GM12878 (cell line): ENCODE data around the gene TMPRSS2. TPM values are rescaled to one million over a fixed set of nuclear protein-coding genes. Genes with fewer than 3 reads are reported as not detected.

ENCODE experiments used
- ATAC-seq: fragments of 200-7000 bp; cut with Tn5 transposase; 3 replicates; pipeline ENCODE4 v1.9.1; 2020; ENCODE audit warnings: mild to moderate bottlenecking, moderate library complexity
- BruUV-seq: library from RNA; stranded (reverse); fragments of 400-500 nt; replicated peaks from 2 replicates; lab custom pipeline; 2021; lab: Mats Ljungman, UMichigan
- CTCF ChIA-PET: fragments of 300-600 bp; sonication (Branson Sonifier 250); formaldehyde crosslinking; extraction: SDS; loops from one replicate; lab custom pipeline; 2021; ENCODE audit warnings: inconsistent platforms; lab: Yijun Ruan, JAX
- POLR2A ChIA-PET: fragments of 350-600 bp; formaldehyde crosslinking; extraction: SDS; loops from one replicate; lab custom pipeline; 2021; ENCODE audit warnings: inconsistent platforms; lab: Charles Lee
- RAD21 ChIA-PET: fragments of 300-600 bp; sonication (Branson Sonifier 250); formaldehyde crosslinking; loops from one replicate; lab custom pipeline; 2023; ENCODE audit warnings: antibody characterized with exemption; ENCODE audit not compliant: unreplicated experiment; lab: Charles Lee
- SMC1A ChIA-PET: fragments of 300-600 bp; sonication (Branson Sonifier 250); formaldehyde crosslinking; loops from one replicate; lab custom pipeline; 2023; ENCODE audit not compliant: unreplicated experiment, uncharacterized antibody; lab: Charles Lee
- DNase-seq: peaks from one replicate; pipeline ENCODE4 v3.0.0-alpha.2; 2011; ENCODE audit warnings: low read depth, low spot score
- FAIRE-seq: peaks from 3 replicates; lab custom pipeline; 2011; peaks lifted over from hg19 to GRCh38; lab: Jason Lieb, UNC
- H2AFZ ChIP-seq: 2 replicates; pipeline ENCODE4 v1.6.0; 2011; ENCODE audit warnings: low read depth, low read length, control low read depth; ENCODE audit not compliant: control insufficient read depth
- H3K27ac ChIP-seq: 2 replicates; pipeline ENCODE4 v1.5.1; 2011; ENCODE audit warnings: control low read depth; ENCODE audit not compliant: control insufficient read depth, insufficient read depth
- H3K27me3 ChIP-seq, 2 experiments: replicated peaks in 1 of 2; 2 replicates each; pipeline versions ENCODE4 v1.6.0 to v1.6.1; 2011; ENCODE audit warnings: low read length in 1 of 2; ENCODE audit not compliant: control insufficient read depth in 2 of 2, insufficient read depth in 2 of 2
- H3K36me3 ChIP-seq, 2 experiments: 2 replicates each; pipeline ENCODE4 v1.5.1; 2011; ENCODE audit warnings: low read length in 1 of 2; ENCODE audit not compliant: control insufficient read depth in 2 of 2, insufficient read depth in 2 of 2
- H3K4me1 ChIP-seq: 2 replicates; pipeline ENCODE4 v1.6.1; 2011; ENCODE audit warnings: mild to moderate bottlenecking, low read length, moderate library complexity, mixed read lengths; ENCODE audit not compliant: control insufficient read depth, insufficient read depth
- H3K4me2 ChIP-seq: 2 replicates; pipeline ENCODE4 v1.6.0; 2011; ENCODE audit warnings: control low read depth; ENCODE audit not compliant: control insufficient read depth, insufficient read depth
- H3K4me3 ChIP-seq: fragments of 200-600 bp; sonication (generic); 2 replicates; pipeline ENCODE4 v1.5.1; 2016
- H3K79me2 ChIP-seq: 2 replicates; pipeline ENCODE4 v1.6.0; 2011; ENCODE audit warnings: low read length; ENCODE audit not compliant: control insufficient read depth, insufficient read depth
- H3K9ac ChIP-seq: 2 replicates; pipeline ENCODE4 v1.8.0; 2011; ENCODE audit warnings: low read length, control low read depth, mixed read lengths; ENCODE audit not compliant: control insufficient read depth, insufficient read depth
- H3K9me3 ChIP-seq: replicated peaks from 3 replicates; pipeline ENCODE4 v1.5.1; 2011; ENCODE audit warnings: mild to moderate bottlenecking, low read length; ENCODE audit not compliant: control insufficient read depth, insufficient read depth
- H4K20me1 ChIP-seq: 2 replicates; pipeline ENCODE4 v1.6.0; 2011; ENCODE audit not compliant: control insufficient read depth, insufficient read depth
- NBN ChIP-seq: fragments of 450-650 bp; IDR thresholded peaks from 2 replicates; pipeline ENCODE4 v1.6.1; 2016
- NR2C1 ChIP-seq: fragments of 450-650 bp; IDR thresholded peaks from 2 replicates; pipeline ENCODE4 v1.6.1; 2017; ENCODE audit warnings: antibody characterized with exemption, mild to moderate bottlenecking, moderate library complexity
- SIX5 ChIP-seq: IDR thresholded peaks from 2 replicates; pipeline ENCODE4 v1.6.1; 2011; ENCODE audit warnings: mild to moderate bottlenecking, low read depth, low read length, moderate library complexity; ENCODE audit not compliant: severe bottlenecking
- ZNF207 ChIP-seq: fragments of 450-650 bp; IDR thresholded peaks from 2 replicates; pipeline ENCODE4 v1.6.1; 2014; ENCODE audit warnings: antibody characterized with exemption, mild to moderate bottlenecking, borderline replicate concordance
- WGBS: methylation state at CpG from one replicate; pipeline ENCODE4 v1.1.6; 2016; ENCODE audit warnings: low lambda C conversion rate; ENCODE audit not compliant: insufficient replicate concordance, insufficient coverage; ENCODE audit errors: missing lambda C conversion rate; 5-methylcytosine and 5-hydroxymethylcytosine counted together
- in situ Hi-C: fragments of 300-500 bp; cut with MboI; formaldehyde crosslinking; loops from 9 replicates; pipeline ENCODE4 v1.14.3; 2018; ENCODE audit warnings: mixed read lengths
- intact Hi-C: fragments of 100-400 bp; cut with micrococcal nuclease; formaldehyde crosslinking; loops from one replicate; pipeline ENCODE4 v1.14.2; 2022; ENCODE audit not compliant: unreplicated experiment
- polyA plus RNA-seq, 11 experiments: library from polyadenylated mRNA; depleted of rRNA in 4 of 11; unstranded in 6 of 11; stranded (reverse) in 5 of 11; fragments of >200 nt; fragmentation: Nextera tagmentation in 4 of 11; fragmentation: Illumina TruSeq in 1 of 11; extraction: Ambion mirVana in 4 of 11; extraction: Trizol in 1 of 11; gene quantifications; 1 replicate in 1 of 11; 2 replicates in 10 of 11; pipeline versions ENCODE4 v1.2.1 to v1.2.3, GENCODE V29; 2011 to 2016; ENCODE audit warnings: inconsistent platforms in 2 of 11, missing spikeins in 2 of 11, low read depth in 1 of 11
- total RNA-seq, 4 experiments: library from RNA; depleted of rRNA in 3 of 4; stranded (reverse); fragments of >200 nt in 3 of 4; fragmentation: Illumina TruSeq in 1 of 4; extraction: Trizol in 1 of 4; gene quantifications; 2 replicates each; pipeline versions ENCODE4 v1.2.1 to v1.2.3, GENCODE V29; 2013 to 2021
- TF ChIP-seq, protein P1 (sequence below): IDR thresholded peaks from 2 replicates; pipeline ENCODE4 v1.6.1; 2012; ENCODE audit warnings: low read length, inconsistent platforms
- TF ChIP-seq, protein P2 (sequence below): fragments of 450-650 bp; formaldehyde crosslinking; IDR thresholded peaks from 2 replicates; pipeline ENCODE4 v1.4.0; 2020; ENCODE audit warnings: mild to moderate bottlenecking, moderate library complexity
- TF ChIP-seq, protein P3 (sequence below): IDR thresholded peaks from 2 replicates; pipeline ENCODE4 v1.6.1; 2011; ENCODE audit warnings: low read depth, low read length, improper control_type of control experiment, borderline replicate concordance

TMPRSS2 gene
- total and polyA plus RNA-seq, 10 of the 15 experiments (the other 5 are each of a cell fraction or from before 2014, with no cell fraction given), result 0.19 to 0.26 TPM; not detected in 8

DNA sequence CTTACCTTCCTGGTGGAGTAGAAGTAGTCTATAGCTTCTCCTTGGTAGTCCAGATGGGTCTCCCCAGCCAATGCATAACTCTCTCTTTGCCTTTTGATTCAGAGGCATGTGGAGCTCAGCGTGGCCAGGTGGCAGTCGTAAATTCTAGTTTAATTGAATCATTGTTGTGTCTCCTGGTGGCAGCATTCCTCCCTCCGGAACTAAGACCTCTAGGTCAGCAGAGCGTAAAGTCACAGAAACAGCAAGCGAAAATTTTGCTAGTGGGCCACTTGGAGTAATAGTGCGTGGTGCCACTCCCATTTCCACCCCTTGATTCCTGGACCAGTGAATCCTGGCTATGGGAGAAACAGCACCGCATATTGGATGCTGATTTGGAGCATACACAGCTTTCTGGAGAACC is 3.9 kb upstream of the TMPRSS2 start:
- Histone ChIP-seq H3K27ac (no peak overlapping the region), H3K4me1 (no peaks in the 10 kb centered on the region)
- no TSS peak for BruUV-seq
- in situ Hi-C loops (no loop called here), intact Hi-C loops (no loop called here)
- FAIRE-seq, result no peak
- SMC1A ChIA-PET, result no interaction called here
- no peak for TF ChIP-seq NR2C1
- TF ChIP-seq NBN, result no peak
- TF ChIP-seq, protein P1, sequence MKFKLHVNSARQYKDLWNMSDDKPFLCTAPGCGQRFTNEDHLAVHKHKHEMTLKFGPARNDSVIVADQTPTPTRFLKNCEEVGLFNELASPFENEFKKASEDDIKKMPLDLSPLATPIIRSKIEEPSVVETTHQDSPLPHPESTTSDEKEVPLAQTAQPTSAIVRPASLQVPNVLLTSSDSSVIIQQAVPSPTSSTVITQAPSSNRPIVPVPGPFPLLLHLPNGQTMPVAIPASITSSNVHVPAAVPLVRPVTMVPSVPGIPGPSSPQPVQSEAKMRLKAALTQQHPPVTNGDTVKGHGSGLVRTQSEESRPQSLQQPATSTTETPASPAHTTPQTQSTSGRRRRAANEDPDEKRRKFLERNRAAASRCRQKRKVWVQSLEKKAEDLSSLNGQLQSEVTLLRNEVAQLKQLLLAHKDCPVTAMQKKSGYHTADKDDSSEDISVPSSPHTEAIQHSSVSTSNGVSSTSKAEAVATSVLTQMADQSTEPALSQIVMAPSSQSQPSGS, result no peak
- no peak for TF ChIP-seq SIX5
- TF ChIP-seq, all 136 proteins: peak for 0
- no peak for DNase-seq
- H3K27me3 ChIP-seq, result peaks cover 0 to 3% of the 10 kb centered on the region in 2 experiments; a peak in 3 of 4 replicates
- POLR2A ChIA-PET, result interaction anchor here (0.6 kb wide), 1 partner anchor 28 kb away, joined by 3 read pairs; no protein-coding TSS in a partner anchor
- no peaks in the 10 kb centered on the region for H3K9me3 ChIP-seq
- no peak overlapping the region for H3K4me3 ChIP-seq
- RAD21 ChIA-PET, result no interaction called here
- no peaks in the 10 kb centered on the region for H3K79me2 ChIP-seq
- no peak overlapping the region for H3K9ac ChIP-seq
- no peak overlapping the region for H2AFZ ChIP-seq
- CTCF ChIA-PET, result no interaction called here
- H3K36me3 ChIP-seq, result no peaks in the 10 kb centered on the region
- H3K4me2 ChIP-seq, result no peak overlapping the region
- no peak for ATAC-seq
- no peaks in the 10 kb centered on the region for H4K20me1 ChIP-seq
- WGBS, result 25% methylated on average over 7 of the region's 7 CpGs

DNA sequence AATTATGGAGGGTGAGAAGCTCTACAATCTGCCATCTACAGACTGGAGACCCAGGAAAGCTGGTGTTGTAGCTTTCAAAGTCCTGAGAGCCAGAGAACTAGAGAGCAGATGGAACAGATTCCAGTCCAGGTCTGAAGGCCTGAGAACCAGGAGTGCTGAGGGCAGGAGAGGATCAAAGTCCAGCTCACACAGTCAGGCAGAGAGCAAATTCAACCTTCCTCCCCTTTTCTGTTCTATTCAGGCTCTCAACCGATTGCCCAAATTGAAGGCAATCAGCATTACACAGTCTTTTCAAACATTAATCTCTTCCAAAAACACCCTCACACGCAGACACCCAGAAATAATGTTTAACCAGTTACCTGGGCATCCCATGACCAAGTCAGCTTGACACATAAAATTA is 2.5 kb upstream of the TMPRSS2 start:
- Histone ChIP-seq H3K27me3 (peaks cover 7 to 10% of the 10 kb centered on the region in 2 experiments), H2AFZ (no peak overlapping the region), H3K36me3 (no peaks in the 10 kb centered on the region), H3K4me3 (no peak overlapping the region), H3K9ac (no peak overlapping the region), H3K4me2 (no peak overlapping the region), H3K27ac (no peak overlapping the region), H3K79me2 (no peaks in the 10 kb centered on the region), H3K4me1 (no peaks in the 10 kb centered on the region), H3K9me3 (no peaks in the 10 kb centered on the region), H4K20me1 (no peaks in the 10 kb centered on the region)
- ChIA-PET CTCF (interaction anchor here (2.0 kb wide), 1 partner anchor 228 kb away, joined by 8 read pairs; no protein-coding TSS in a partner anchor), SMC1A (no interaction called here), RAD21 (interaction anchor here (1.4 kb wide), 1 partner anchor 228 kb away, joined by 5 read pairs; no protein-coding TSS in a partner anchor), POLR2A (no interaction called here)
- DNase-seq (no peak), FAIRE-seq (no peak), ATAC-seq (no peak)
- no TSS peak for BruUV-seq
- in situ Hi-C loops, result no loop called here
- intact Hi-C loops, result no loop called here
- 38% methylated on average over 2 of the region's 2 CpGs for WGBS
- TF ChIP-seq NBN (no peak), ZNF207 (no peak)
- TF ChIP-seq, protein P2, sequence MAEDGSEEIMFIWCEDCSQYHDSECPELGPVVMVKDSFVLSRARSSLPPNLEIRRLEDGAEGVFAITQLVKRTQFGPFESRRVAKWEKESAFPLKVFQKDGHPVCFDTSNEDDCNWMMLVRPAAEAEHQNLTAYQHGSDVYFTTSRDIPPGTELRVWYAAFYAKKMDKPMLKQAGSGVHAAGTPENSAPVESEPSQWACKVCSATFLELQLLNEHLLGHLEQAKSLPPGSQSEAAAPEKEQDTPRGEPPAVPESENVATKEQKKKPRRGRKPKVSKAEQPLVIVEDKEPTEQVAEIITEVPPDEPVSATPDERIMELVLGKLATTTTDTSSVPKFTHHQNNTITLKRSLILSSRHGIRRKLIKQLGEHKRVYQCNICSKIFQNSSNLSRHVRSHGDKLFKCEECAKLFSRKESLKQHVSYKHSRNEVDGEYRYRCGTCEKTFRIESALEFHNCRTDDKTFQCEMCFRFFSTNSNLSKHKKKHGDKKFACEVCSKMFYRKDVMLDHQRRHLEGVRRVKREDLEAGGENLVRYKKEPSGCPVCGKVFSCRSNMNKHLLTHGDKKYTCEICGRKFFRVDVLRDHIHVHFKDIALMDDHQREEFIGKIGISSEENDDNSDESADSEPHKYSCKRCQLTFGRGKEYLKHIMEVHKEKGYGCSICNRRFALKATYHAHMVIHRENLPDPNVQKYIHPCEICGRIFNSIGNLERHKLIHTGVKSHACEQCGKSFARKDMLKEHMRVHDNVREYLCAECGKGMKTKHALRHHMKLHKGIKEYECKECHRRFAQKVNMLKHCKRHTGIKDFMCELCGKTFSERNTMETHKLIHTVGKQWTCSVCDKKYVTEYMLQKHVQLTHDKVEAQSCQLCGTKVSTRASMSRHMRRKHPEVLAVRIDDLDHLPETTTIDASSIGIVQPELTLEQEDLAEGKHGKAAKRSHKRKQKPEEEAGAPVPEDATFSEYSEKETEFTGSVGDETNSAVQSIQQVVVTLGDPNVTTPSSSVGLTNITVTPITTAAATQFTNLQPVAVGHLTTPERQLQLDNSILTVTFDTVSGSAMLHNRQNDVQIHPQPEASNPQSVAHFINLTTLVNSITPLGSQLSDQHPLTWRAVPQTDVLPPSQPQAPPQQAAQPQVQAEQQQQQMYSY (CRISPR knock-in tag), result no peak
- TF ChIP-seq, protein P3, sequence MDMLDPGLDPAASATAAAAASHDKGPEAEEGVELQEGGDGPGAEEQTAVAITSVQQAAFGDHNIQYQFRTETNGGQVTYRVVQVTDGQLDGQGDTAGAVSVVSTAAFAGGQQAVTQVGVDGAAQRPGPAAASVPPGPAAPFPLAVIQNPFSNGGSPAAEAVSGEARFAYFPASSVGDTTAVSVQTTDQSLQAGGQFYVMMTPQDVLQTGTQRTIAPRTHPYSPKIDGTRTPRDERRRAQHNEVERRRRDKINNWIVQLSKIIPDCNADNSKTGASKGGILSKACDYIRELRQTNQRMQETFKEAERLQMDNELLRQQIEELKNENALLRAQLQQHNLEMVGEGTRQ, result no peak
